GM18505 (cell line): ENCODE measurements around the gene KRT32.

Source experiments
- ATAC-seq: cut with Tn5 transposase; IDR thresholded peaks from one replicate; pipeline ENCODE4 v1.9.1; 2021; ENCODE audit not compliant: unreplicated experiment
- POLR2A ChIP-seq: IDR thresholded peaks from 4 replicates; pipeline ENCODE4 v1.6.1; 2011; ENCODE audit warnings: borderline replicate concordance; ENCODE audit not compliant: insufficient read depth, insufficient read length; ENCODE audit errors: extremely low read depth

The KRT32 gene

GRCh38 chr17:41504246-41504977 lies 37.2 kb upstream of the KRT32 start:
- TF ChIP-seq POLR2A = no peak
- ATAC-seq = no peak

GRCh38 chr17:41503202-41503601 lies 36.0 kb upstream of the KRT32 start:
- TF ChIP-seq POLR2A = no peak
- no peak for ATAC-seq

GRCh38 chr17:41500131-41500911 lies 33.1 kb upstream of the KRT32 start:
- no peak for ATAC-seq
- no peak for TF ChIP-seq POLR2A

DNA sequence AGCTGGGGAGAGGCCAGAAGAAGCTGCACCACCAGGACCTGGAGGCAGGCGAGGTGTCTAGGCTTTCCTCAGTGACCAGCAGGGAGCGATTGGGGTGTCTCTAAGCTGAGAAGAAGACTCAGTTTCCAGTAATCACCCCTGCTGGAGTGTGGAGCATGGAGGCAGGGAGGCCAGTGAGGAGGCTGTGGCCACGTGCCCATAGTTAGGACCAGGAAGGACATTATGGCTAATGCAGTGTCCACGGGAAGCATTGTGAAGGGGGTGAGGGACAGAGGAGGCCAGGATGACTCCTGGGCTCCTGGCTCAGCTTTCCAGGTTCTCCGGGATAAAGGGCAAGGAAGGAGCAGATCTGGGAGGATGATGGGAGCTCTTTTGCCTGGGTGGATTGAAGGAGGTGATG lies 32.5 kb upstream of the KRT32 start:
- TF ChIP-seq POLR2A = no peak
- ATAC-seq = no peak

- ATAC-seq = no peak
- no peak for TF ChIP-seq POLR2A
Observed at GRCh38 chr17:41498276-41498675, 31.1 kb upstream of the KRT32 start.

DNA sequence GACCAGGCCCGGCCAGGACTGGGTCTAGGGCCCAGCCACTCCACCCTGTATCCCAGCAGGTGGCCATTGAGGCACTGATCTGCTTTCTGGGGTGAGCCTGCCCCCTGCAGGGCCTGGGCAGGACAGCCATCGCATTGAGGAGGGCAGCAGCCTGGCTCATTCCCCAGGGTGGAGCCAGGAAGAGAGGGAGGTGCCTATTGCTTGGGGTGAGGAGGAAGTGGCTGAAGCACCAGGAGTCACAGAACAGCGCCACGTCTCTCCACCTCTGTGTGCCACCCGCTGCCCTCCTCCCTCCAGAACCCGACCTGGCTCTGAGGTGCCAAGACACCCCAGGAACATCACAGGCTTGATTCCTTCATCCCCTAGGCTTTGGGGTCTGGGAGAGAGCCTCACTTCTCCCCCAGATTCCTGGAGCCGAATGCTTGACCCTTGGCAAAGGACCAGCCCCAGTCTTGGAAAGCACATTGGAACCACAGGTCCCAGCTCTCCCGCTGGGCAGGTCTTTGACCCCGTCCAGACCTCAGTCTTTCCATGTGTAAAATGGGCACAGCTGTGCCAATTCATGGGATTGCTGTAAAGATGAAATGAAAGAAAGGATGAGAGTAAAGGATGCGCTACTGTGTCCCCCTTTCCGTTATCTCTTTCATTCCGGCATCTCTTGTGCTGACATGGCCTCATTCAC lies 29.8 kb upstream of the KRT32 start:
- ATAC-seq = peak; percentile 48
- TF ChIP-seq POLR2A = no peak

- no peak for TF ChIP-seq POLR2A
- no peak for ATAC-seq
Observed at GRCh38 chr17:41494524-41494923, 27.3 kb upstream of the KRT32 start.

- no peak for TF ChIP-seq POLR2A
- ATAC-seq = no peak
Observed at GRCh38 chr17:41492771-41493170, 25.6 kb upstream of the KRT32 start.

GRCh38 chr17:41492351-41492750 lies 25.2 kb upstream of the KRT32 start:
- ATAC-seq = no peak
- TF ChIP-seq POLR2A = no peak

DNA sequence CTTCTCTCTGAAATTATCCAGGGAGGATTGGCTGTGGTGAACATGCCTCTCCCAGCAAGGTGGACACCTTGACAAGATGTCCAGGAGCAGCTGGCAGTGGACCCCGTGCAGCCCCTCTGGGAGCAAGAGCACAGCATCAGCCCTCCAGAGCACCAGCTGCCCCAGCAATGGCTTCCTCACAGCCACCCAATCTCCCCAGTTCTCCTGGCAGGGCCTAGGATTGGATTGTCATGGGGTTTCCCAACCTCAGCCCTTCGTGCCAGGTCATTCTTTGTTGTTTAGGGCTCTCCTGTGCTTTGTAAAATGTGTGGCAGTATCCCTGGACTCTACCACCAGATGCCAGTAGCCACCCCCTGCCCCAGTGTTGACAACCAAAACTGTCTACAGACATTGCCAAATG lies 24.3 kb upstream of the KRT32 start:
- no peak for ATAC-seq
- TF ChIP-seq POLR2A = no peak

- ATAC-seq = no peak
- TF ChIP-seq POLR2A = no peak
Observed at GRCh38 chr17:41490000-41490990, 23.1 kb upstream of the KRT32 start.

DNA sequence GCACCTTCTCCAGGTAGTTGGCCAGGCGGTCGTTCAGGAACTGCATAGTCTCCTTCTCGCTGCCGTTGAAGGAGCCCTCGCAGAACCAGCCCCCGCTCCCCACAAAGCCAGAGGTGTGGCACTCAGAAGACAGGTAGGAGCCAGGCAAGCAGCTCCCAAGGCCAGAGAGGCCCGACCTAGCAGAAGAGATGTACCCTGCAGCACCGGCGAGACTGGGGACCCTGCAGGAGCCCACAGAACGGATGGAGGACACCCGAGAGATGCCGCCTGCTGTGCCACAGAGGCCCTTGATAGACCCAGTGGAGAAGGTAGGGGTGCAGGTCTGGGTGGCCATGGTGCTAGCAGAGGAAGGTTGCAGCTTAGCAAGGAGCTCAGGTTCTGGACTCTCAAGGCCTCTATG lies 22.3 kb upstream of the KRT32 start, which contains the start of gene KRT36:
Gene KRT36, minus strand, starts transcription at position 380 of the 400 bp plus-strand sequence. Its CDS starts 46 bp downstream, at position 334.
- no peak for TF ChIP-seq POLR2A
- no peak for ATAC-seq
